Thyroid gland (tissue), 4 donors: ENCODE results near the gene RGS19.

Source experiments
- CTCF ChIP-seq, 6 experiments: fragments of 200-600 bp in 3 of 6; fragments of 450-650 bp in 3 of 6; sonication (generic) in 3 of 6; IDR thresholded peaks; one replicate each; pipeline ENCODE4 v1.5.1; 2016 to 2019; ENCODE audit warnings: antibody characterized with exemption in 6 of 6, mild to moderate bottlenecking in 2 of 6, inconsistent platforms in 1 of 6, moderate library complexity in 1 of 6
- POLR2A ChIP-seq, 2 donors: fragments of 450-650 bp; IDR thresholded peaks; one replicate each; pipeline ENCODE4 v1.6.1; 2017; ENCODE audit warnings: antibody characterized with exemption in 2 of 2, mild to moderate bottlenecking in 2 of 2, moderate library complexity in 1 of 2

GRCh38 chr20:64050261-64051032 is 28.9 kb downstream of the RGS19 start:
- TF ChIP-seq POLR2A (IDR thresholded peaks at IDR 0.05) (no peak), CTCF (IDR thresholded peaks at IDR 0.05) (no peak)
